Prostate gland (tissue), 2 donors: ENCODE data around the gene CACYBP. TPM values are rescaled to one million over a fixed set of nuclear protein-coding genes. Genes with fewer than 3 reads are reported as not detected.

Experiments used
- DNase-seq: peaks from one replicate; pipeline ENCODE4 v3.0.0-alpha.2; 2019; ENCODE audit warnings: low spot score
- H3K27ac ChIP-seq, 2 donors: fragments of 200-600 bp; sonication (generic); 2 replicates each; pipeline ENCODE4 v1.5.1; 2017 to 2019
- H3K27me3 ChIP-seq: fragments of 200-600 bp; sonication (generic); replicated peaks from 2 replicates; pipeline ENCODE4 v1.5.1; 2019; ENCODE audit not compliant: insufficient read depth
- H3K36me3 ChIP-seq, 2 donors: fragments of 200-600 bp; sonication (generic); 1 replicate in 1 of 2; 2 replicates in 1 of 2; pipeline versions ENCODE4 v1.5.1 to v1.8.1; 2017 to 2019
- H3K4me1 ChIP-seq: fragments of 200-600 bp; sonication (generic); replicated peaks from 2 replicates; pipeline ENCODE4 v1.5.1; 2019
- H3K4me3 ChIP-seq, 2 donors: fragments of 200-600 bp; sonication (generic); 2 replicates each; pipeline ENCODE4 v1.5.1; 2017 to 2019
- H3K9me3 ChIP-seq: fragments of 200-600 bp; sonication (generic); 2 replicates; pipeline ENCODE4 v1.5.1; 2017
- CTCF ChIP-seq, 4 experiments: fragments of 200-600 bp in 2 of 4; fragments of 450-650 bp in 2 of 4; sonication (generic) in 2 of 4; IDR thresholded peaks; 1 replicate in 3 of 4; 2 replicates in 1 of 4; pipeline ENCODE4 v1.5.1; 2016 to 2019; ENCODE audit warnings: antibody characterized with exemption in 4 of 4, mild to moderate bottlenecking in 2 of 4, moderate library complexity in 2 of 4
- POLR2A ChIP-seq: fragments of 450-650 bp; IDR thresholded peaks from one replicate; pipeline ENCODE4 v1.6.1; 2016; ENCODE audit warnings: antibody characterized with exemption, mild to moderate bottlenecking
- POLR2AphosphoS5 ChIP-seq: sonication (generic); formaldehyde crosslinking; IDR thresholded peaks from one replicate; pipeline ENCODE4 v1.6.1; 2017; ENCODE audit warnings: antibody characterized with exemption
- whole genome bisulfite sequencing: methylation state at CpG from one replicate; pipeline ENCODE4 v1.1.5; 2018; 5-methylcytosine and 5-hydroxymethylcytosine counted together
- intact Hi-C: fragments of 100-400 bp; cut with DNase I; formaldehyde crosslinking; loops from one replicate; pipeline ENCODE4 v1.14.2; 2022
- small RNA-seq, 2 donors: library from RNA; depleted of rRNA; stranded (forward); fragments of <200 nt; gene quantifications; one replicate each; pipeline ENCODE3, GENCODE V24; 2016
- total RNA-seq, 2 donors: library from RNA; depleted of rRNA; stranded (reverse); fragments of >200 nt; gene quantifications; one replicate each; pipeline ENCODE4 v1.1.0, GENCODE V29; 2016

CACYBP gene
- total RNA-seq, 2 donors from 2014 or later = 151 to 199 TPM

- Histone ChIP-seq H3K27me3 (no peaks in the 10 kb centered on the region), H3K4me1 (no peaks in the 10 kb centered on the region), H3K9me3 (no peaks in the 10 kb centered on the region), H3K36me3 (no peaks in the 10 kb centered on the region), H3K27ac (no peak overlapping the region), H3K4me3 (no peak overlapping the region)
- no peak for TF ChIP-seq POLR2A
- TF ChIP-seq POLR2AphosphoS5 = no peak
- no peak for TF ChIP-seq CTCF (IDR thresholded peaks at IDR 0.05)
- DNase-seq = no peak
- intact Hi-C loops = no loop called here
- WGBS = 98% methylated on average over 32 of the region's 32 CpGs
These were observed 45.8 kb downstream of the CACYBP start for GRCh38 chr1:175045519-175045918.

- H3K27me3 ChIP-seq = no peaks in the 10 kb centered on the region
- intact Hi-C loops = no loop called here
- H3K4me3 ChIP-seq = no peak overlapping the region
- no peaks in the 10 kb centered on the region for H3K9me3 ChIP-seq
- H3K36me3 ChIP-seq = no peaks in the 10 kb centered on the region
- TF ChIP-seq POLR2AphosphoS5 (no peak), CTCF (IDR thresholded peaks at IDR 0.05) (no peak), POLR2A (no peak)
- 81% methylated on average over 2 of the region's 2 CpGs for WGBS
- H3K27ac ChIP-seq = no peak overlapping the region
- no peak for DNase-seq
- H3K4me1 ChIP-seq = no peaks in the 10 kb centered on the region
These were observed 51.2 kb downstream of the CACYBP start for GRCh38 chr1:175050992-175051391.

- Histone ChIP-seq H3K4me1 (no peaks in the 10 kb centered on the region), H3K27me3 (no peaks in the 10 kb centered on the region), H3K9me3 (no peaks in the 10 kb centered on the region), H3K4me3 (no peak overlapping the region), H3K36me3 (no peaks in the 10 kb centered on the region), H3K27ac (no peak overlapping the region)
- intact Hi-C loops = no loop called here
- 84% methylated on average over 3 of the region's 3 CpGs for WGBS
- no peak for DNase-seq
- no peak for TF ChIP-seq CTCF (IDR thresholded peaks at IDR 0.05)
- TF ChIP-seq POLR2AphosphoS5 = no peak
- no peak for TF ChIP-seq POLR2A
These were observed 55.0 kb downstream of the CACYBP start for GRCh38 chr1:175054736-175055135.

Small RNAs within 50 kb of the gene (small RNA-seq; reads per million reads assigned to genes)
- gene RF00019 = 0 reads per million in 2 donors
- 0 reads per million in 2 donors for gene RNU6-307P

Other genes starting within 250 kb of the CACYBP start
- gene MRPS14, start 23.5 kb downstream of the CACYBP start, total RNA-seq = 10 to 100 TPM; 25.6 to 32.1 TPM
- gene TNN, start 67.9 kb downstream of the CACYBP start, total RNA-seq = under 1 TPM; 0.05 to 0.97 TPM
- 10 to 100 TPM; 17.4 to 19.1 TPM for gene KIAA0040, start 192.8 kb downstream of the CACYBP start, total RNA-seq